OCI-LY3 (cell line): ENCODE data around the gene LSM14B.

Experiments used
- H2AFZ ChIP-seq: fragments of 200-600, 300-600 bp; shearing (Covaris generic); 2 replicates; pipeline ENCODE4 v1.6.0; 2014; ENCODE audit warnings: antibody characterized with exemption, low read depth, low read length
- H3K27ac ChIP-seq: fragments of 200-600, 300-600 bp; sonication (generic); 2 replicates; pipeline ENCODE4 v1.5.1; 2014; ENCODE audit warnings: mild to moderate bottlenecking, low read length, moderate library complexity, mixed read lengths
- H3K27me3 ChIP-seq: fragments of 200-600, 300-600 bp; sonication (generic); 2 replicates; pipeline ENCODE4 v1.6.1; 2014; ENCODE audit warnings: low read depth, low read length, mixed read lengths
- H3K36me3 ChIP-seq: fragments of 200-600, 300-600 bp; sonication (generic); replicated peaks from 2 replicates; pipeline ENCODE3; 2014; ENCODE audit warnings: low read depth, low read length, mixed read lengths
- H3K4me1 ChIP-seq: fragments of 300-600, 200-600 bp; sonication (generic); 2 replicates; pipeline ENCODE4 v1.6.1; 2014; ENCODE audit warnings: low read length, mixed read lengths
- H3K4me2 ChIP-seq: fragments of 200-600, 300-600 bp; sonication (generic); 2 replicates; pipeline ENCODE4 v1.6.1; 2014; ENCODE audit warnings: low read length, mixed read lengths
- H3K4me3 ChIP-seq: fragments of 300-600, 200-600 bp; sonication (generic); 2 replicates; pipeline ENCODE4 v1.5.1; 2014; ENCODE audit warnings: antibody characterized with exemption, mild to moderate bottlenecking, low read length, moderate library complexity
- H3K79me2 ChIP-seq: fragments of 300-600, 200-600 bp; shearing (Covaris generic); 2 replicates; pipeline ENCODE4 v1.6.1; 2014; ENCODE audit warnings: mild to moderate bottlenecking, low read length, mixed read lengths
- H3K9ac ChIP-seq: fragments of 300-600, 200-600 bp; shearing (Covaris generic); 2 replicates; pipeline ENCODE4 v1.6.0; 2014; ENCODE audit warnings: mild to moderate bottlenecking, low read length, moderate library complexity
- H3K9me3 ChIP-seq: fragments of 200-600, 300-600 bp; shearing (Covaris generic); 2 replicates; pipeline ENCODE4 v1.6.1; 2014; ENCODE audit warnings: low read length, mixed read lengths; ENCODE audit not compliant: insufficient read depth
- H4K20me1 ChIP-seq: fragments of 200-600, 300-600 bp; sonication (generic); 2 replicates; pipeline ENCODE4 v1.6.1; 2016; ENCODE audit warnings: low read length, mixed read lengths; ENCODE audit not compliant: insufficient read depth
- CTCF ChIP-seq: fragments of 200-600, 300-600 bp; sonication (generic); IDR thresholded peaks from 2 replicates; pipeline ENCODE4 v1.5.1; 2014; ENCODE audit warnings: antibody characterized with exemption, low read length, low read depth
- EZH2phosphoT487 ChIP-seq: fragments of 200-600 bp; shearing (Covaris generic); IDR thresholded peaks from 2 replicates; pipeline ENCODE4 v1.6.1; 2018; ENCODE audit warnings: antibody characterized with exemption, mixed run types, low read depth

LSM14B gene

GRCh38 chr20:62182469-62183425, 60.5 kb downstream of the LSM14B start, which contains the start of gene MTG2:
Gene MTG2, plus strand, starts transcription at chr20:62183028. Its CDS starts 10,393 bp downstream, at chr20:62193421.
- Histone ChIP-seq H3K9me3 (no peaks in the 10 kb centered on the region), H3K79me2 (peaks cover 56% of the 10 kb centered on the region), H3K9ac (peak within 1 kb of the TSS; percentile 87), H3K27me3 (no peaks in the 10 kb centered on the region), H3K36me3 (no peaks in the 10 kb centered on the region), H3K4me1 (peaks cover 29% of the 10 kb centered on the region), H3K27ac (peak within 1 kb of the TSS; percentile 78), H3K4me2 (peak within 1 kb of the TSS; percentile 98), H2AFZ (peak within 1 kb of the TSS; percentile 68; the same call in 1 of the 2 replicates), H4K20me1 (peaks cover 2% of the 10 kb centered on the region; the same call in 1 of the 2 replicates), H3K4me3 (peak within 1 kb of the TSS; percentile 87)
- no peak for TF ChIP-seq CTCF
- TF ChIP-seq EZH2phosphoT487 = no peak

DNA sequence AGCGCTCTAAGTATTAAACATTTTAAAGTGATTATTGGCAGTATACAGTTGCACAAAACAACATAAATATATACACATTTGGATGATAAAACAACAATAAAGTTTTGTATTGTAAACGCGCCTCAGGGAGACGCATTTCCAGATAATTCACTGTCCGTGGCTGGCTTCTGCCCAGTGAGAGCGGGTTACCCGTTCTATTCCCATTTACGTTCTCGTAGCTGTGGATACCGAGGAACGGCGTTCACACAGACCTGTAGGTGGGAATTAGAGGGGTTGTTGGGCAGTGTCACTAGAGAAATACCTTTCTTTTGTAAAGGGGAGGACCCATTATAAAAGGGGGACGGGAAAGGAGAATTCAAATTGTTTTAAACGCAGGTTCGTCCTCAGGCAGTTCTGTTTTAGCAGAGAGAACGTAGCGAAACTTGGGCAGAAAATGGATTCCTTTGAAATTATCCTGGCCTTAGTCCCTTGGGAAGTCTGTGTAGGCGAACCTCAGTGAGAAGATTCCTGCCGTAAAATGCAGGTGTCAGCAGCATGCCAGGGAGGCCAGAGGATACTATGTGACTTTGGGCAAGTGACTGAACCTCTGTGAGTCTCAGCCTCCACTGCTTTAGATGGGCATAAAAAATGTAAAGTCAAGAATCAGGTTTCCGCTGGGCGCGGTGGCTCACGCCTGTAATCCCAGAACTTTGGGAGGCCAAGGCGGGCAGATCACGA, 61.3 kb downstream of the LSM14B start:
- Histone ChIP-seq H3K27ac (peak overlapping the region; percentile 78), H3K79me2 (peaks cover 65% of the 10 kb centered on the region), H2AFZ (no peak overlapping the region)

More for the DNA sequence above, 61.3 kb downstream of the LSM14B start:
- H3K4me3 ChIP-seq = peak overlapping the region; percentile 87
- no peaks in the 10 kb centered on the region for H3K9me3 ChIP-seq
- peak overlapping the region; percentile 98 for H3K4me2 ChIP-seq
- no peaks in the 10 kb centered on the region for H3K27me3 ChIP-seq
- H4K20me1 ChIP-seq = peaks cover 3% of the 10 kb centered on the region; the same call in 1 of the 2 replicates
- TF ChIP-seq EZH2phosphoT487 (no peak), CTCF (no peak)
- H3K4me1 ChIP-seq = peaks cover 29% of the 10 kb centered on the region
- no peaks in the 10 kb centered on the region for H3K36me3 ChIP-seq
- H3K9ac ChIP-seq = peak overlapping the region; percentile 87
